ENCODE data around the gene SS18L1. TPM values are rescaled to one million over a fixed set of nuclear protein-coding genes. Genes with fewer than 3 reads are reported as not detected.

The SS18L1 gene
- total RNA-seq, 1 experiment from 2014 or later, result 21.6 TPM

- Histone ChIP-seq H3K4me1 (ENCODE audit: control insufficient read depth, insufficient read depth, low read length) (no peaks in the 10 kb centered on the region), H3K27me3 (ENCODE audit: control insufficient read depth, insufficient read depth, low read length) (no peaks in the 10 kb centered on the region), H3K27ac (ENCODE audit: low read length) (no peak overlapping the region), H3K4me3 (ENCODE audit: low read depth in 2 of 2, low read length in 2 of 2) (no peak overlapping the region), H3K9me3 (ENCODE audit: control insufficient read depth, insufficient read depth, low read depth, low read length) (no peaks in the 10 kb centered on the region), H3K36me3 (ENCODE audit: control insufficient read depth, insufficient read depth, low read length) (no peaks in the 10 kb centered on the region)
- TF ChIP-seq POLR2AphosphoS5 (IDR thresholded peaks at IDR 0.05; ENCODE audit: low read depth, low read length) (no peak), TCF7L2 (IDR thresholded peaks at IDR 0.05; ENCODE audit: low read depth, low read length) (no peak), REST (IDR thresholded peaks at IDR 0.05; ENCODE audit: insufficient read depth in 1 of 2, low read depth in 2 of 2, low read length in 1 of 2) (no peak), SIN3A (IDR thresholded peaks at IDR 0.05; ENCODE audit: borderline replicate concordance, insufficient read depth, low read depth, low read length) (no peak), CTCF (IDR thresholded peaks at IDR 0.05) (no peak)
- POLR2A ChIA-PET, result no interaction called here
- no TSS peak for BruUV-seq (replicated peaks)
- no peak for ATAC-seq
- no peak for DNase-seq (ENCODE audit: low read depth, low spot score)
- intact Hi-C loops (cut with micrococcal nuclease; ENCODE audit: unreplicated experiment) (no loop called here), in situ Hi-C loops (cut with HindIII; ENCODE audit: low pct_unique_long_range_greater_than_20kb, low sequenced_read_pairs) (no loop called here)
- CTCF ChIA-PET, result no interaction called here
These were observed 27.7 kb downstream of the SS18L1 start for GRCh38 chr20:62171245-62171644.

- no TSS peak for BruUV-seq (replicated peaks)
- TF ChIP-seq TCF7L2 (IDR thresholded peaks at IDR 0.05; ENCODE audit: low read depth, low read length), result no peak
- TF ChIP-seq POLR2AphosphoS5 (IDR thresholded peaks at IDR 0.05; ENCODE audit: low read depth, low read length), result no peak
- TF ChIP-seq REST (IDR thresholded peaks at IDR 0.05; ENCODE audit: insufficient read depth in 1 of 2, low read depth in 2 of 2, low read length in 1 of 2), result no peak
- TF ChIP-seq SIN3A (IDR thresholded peaks at IDR 0.05; ENCODE audit: borderline replicate concordance, insufficient read depth, low read depth, low read length), result no peak
- TF ChIP-seq CTCF (IDR thresholded peaks at IDR 0.05), result no peak
- Histone ChIP-seq H3K27ac (ENCODE audit: low read length) (no peak overlapping the region), H3K4me1 (ENCODE audit: control insufficient read depth, insufficient read depth, low read length) (no peaks in the 10 kb centered on the region), H3K36me3 (ENCODE audit: control insufficient read depth, insufficient read depth, low read length) (no peaks in the 10 kb centered on the region), H3K27me3 (ENCODE audit: control insufficient read depth, insufficient read depth, low read length) (no peaks in the 10 kb centered on the region), H3K4me3 (ENCODE audit: low read depth in 2 of 2, low read length in 2 of 2) (no peak overlapping the region), H3K9me3 (ENCODE audit: control insufficient read depth, insufficient read depth, low read depth, low read length) (no peaks in the 10 kb centered on the region)
- ChIA-PET POLR2A (no interaction called here), CTCF (no interaction called here)
- no peak for ATAC-seq
- in situ Hi-C loops (cut with HindIII; ENCODE audit: low pct_unique_long_range_greater_than_20kb, low sequenced_read_pairs) (no loop called here), intact Hi-C loops (cut with micrococcal nuclease; ENCODE audit: unreplicated experiment) (no loop called here)
- DNase-seq (ENCODE audit: low read depth, low spot score), result no peak
These were observed 29.1 kb downstream of the SS18L1 start for GRCh38 chr20:62172666-62173065.

All from Panc1 (cell line).